M059J (cell line): ENCODE measurements around the gene ASNS. TPM values are rescaled to one million over a fixed set of nuclear protein-coding genes. Genes with fewer than 3 reads are reported as not detected.
A peak's percentile ranks its signal among the peaks of the same experiment; 100 is the strongest.

Experiments used
- DNase-seq: peaks from one replicate; pipeline ENCODE4 v3.0.0-alpha.2; 2012; ENCODE audit warnings: low read depth
- total RNA-seq: library from RNA; depleted of rRNA; stranded (reverse); fragments of >200 nt; shearing (Covaris generic); gene quantifications from 2 replicates; pipeline ENCODE4 v1.2.3, GENCODE V29; 2014; rRNA removed

ASNS gene
- total RNA-seq, 1 experiment from 2014 or later = 18.1 TPM

DNA sequence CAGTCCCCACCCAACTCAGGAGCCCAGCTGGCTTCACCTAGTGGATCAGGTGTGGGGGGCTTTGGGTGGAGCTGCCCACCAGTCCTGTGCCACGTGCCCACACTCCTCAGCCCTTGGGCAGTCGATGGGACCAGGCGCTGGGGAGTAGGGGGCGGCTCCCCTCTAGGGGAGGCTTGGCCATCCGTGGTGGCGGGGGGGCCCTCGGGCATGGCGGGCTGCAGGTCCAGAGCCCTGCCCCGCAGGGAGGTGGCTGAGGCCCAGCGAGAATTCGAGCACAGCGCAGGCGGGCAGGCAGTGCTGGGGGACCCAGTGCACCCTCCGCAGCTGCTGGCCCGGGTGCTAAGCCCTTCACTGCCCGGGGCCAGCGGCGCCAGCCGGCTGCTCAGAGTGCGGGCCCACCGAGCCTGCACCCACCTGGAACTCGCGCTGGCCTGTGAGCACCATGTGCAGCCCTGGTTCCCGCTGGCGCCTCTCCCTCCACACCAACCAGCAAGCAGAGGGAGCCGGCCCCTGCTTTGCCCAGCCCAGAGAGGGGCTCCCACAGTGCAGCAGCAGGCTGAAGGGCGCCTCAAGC, 29.3 kb downstream of the ASNS start:
- DNase-seq = no peak

DNA sequence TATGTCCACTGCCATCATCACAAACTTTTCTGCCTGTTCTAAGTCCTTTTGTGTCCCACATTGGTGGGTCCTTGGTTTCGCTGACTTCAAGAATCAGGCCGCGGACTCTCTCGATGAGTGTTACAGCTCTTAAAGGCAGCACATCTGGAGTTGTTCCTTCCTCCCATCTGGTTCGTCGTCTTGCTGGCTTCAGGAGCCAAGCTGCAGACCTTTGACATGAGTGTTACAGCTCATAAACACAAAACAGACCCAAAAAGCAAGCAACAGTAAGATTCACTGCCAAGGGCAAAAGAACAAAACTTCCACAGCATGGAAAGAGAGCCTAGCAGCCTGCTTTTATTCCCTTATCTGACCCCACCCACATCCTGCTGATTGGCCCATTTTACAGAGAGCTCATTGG, 30.2 kb downstream of the ASNS start:
- no peak for DNase-seq

DNA sequence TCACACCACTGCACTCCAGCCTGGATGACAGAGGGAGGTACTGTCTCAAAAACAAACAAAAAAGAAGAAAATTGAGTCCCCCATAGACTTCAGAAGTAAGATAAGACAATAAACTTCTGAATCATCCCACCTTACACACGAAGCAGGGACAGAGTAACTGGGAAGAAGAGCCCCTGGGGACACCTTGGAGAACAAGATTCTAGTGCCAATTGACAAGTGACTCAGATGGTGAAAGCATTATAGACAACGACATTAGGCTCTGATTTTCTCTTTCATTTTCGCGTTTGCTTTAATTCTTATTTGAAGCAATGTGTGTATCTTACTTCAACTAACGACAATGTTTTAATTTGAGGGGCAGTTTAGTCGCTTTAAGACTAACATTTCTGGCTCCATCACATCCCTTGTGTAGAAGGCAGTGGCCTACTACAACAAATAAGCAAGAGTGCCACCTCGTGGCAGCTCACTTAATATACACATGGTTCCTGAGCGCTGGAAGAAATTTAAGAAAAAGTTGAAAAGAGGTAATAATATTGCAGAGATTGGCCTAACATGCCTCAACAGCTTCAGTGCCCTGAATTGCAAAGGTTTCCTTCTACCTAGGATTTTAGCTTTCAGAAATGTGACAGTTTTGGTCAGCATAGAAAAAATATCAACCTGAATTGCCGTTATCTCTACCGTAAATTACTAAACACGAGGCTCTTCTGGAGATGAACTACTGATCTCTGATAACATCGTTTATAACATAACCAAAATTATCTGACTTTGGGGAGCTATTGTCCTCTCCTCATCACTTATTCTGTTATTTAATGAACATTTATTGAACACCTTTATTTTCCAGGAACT, 36.7 kb downstream of the ASNS start:
- DNase-seq = peak; percentile 55

DNA sequence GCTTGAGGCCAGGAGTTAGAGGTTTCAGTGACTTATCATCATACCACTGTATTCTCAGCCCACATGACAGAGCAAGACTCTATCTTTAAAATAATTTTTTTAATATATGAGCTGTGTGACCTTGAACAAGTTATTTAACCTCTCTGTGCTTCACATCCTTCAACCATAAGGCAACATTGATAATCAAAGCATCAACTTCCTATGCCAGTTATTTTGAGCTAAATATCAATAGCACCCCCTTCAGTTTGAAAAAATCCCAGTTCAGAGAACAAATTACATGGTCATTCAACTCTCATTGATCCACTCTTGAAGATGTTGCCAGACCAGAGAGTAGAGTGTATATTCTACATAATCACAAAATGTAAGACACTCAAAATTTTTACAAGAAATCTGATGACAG, 53.0 kb downstream of the ASNS start:
- DNase-seq = no peak

DNA sequence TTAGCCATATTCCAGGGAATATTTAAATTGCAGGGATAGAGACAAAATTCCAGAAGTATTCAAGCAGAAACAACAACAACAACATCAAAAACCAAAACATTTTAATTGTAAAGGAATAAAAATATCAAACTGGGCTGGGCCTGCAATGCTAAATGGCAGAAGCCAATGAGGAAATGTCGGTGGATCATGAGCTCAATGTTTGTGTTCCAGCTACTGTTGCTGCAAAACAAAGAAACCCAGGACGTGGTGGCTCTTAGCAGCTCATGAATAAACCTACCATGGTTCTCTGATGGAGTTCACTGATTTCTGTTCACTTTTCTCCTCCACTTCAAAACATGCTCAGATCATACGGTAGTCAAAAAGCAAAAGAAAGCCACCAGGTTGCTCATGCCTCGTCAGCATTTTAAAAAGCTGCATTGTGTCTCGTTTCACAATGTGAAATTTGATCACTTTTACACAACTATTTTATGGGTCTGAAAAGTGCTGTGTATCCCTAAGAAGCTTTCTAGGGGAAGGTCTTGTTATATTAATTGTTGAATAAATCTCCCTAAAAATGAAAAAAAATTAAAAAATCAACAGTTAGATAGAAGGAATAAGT, 54.0 kb downstream of the ASNS start:
- DNase-seq = no peak

Other genes with a start within 250 kb of the ASNS start
- gene TAC1, start 140.3 kb downstream of the ASNS start, total RNA-seq = not detected in 2 replicates
- not detected in 2 replicates for gene OCM2, start 117.8 kb upstream of the ASNS start, total RNA-seq
- 7.7 and 10.9 TPM in 2 replicates for gene LMTK2, start 234.5 kb upstream of the ASNS start, total RNA-seq